Measurements from ENCODE around the gene PDZRN4.
"Not testable (repeated sequence)": the region's sequence is repeated elsewhere in the genome, so short reads cannot be mapped to it uniquely, and the experiment has no call there.

The PDZRN4 gene

DNA sequence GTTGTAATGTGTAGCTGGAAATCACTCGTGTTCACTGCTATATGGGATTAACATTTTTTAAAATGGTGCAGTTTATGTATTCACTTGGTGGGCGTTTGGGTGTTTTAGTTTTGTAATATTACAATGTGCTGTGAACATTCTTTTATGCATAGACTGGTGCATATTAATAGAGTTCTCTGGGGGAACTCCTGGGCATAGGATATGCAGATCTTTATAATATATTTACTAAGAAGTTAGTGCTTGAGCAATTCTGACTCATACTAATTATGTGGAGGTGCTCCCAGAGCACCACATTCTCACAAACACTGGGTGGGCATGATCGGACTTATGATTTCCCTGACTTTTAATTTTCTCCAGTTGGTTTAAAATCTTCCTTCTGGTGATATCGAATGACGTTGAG lies 342.3 kb downstream of the PDZRN4 start:
- no peak overlapping the region for H3K4me3 ChIP-seq (ENCODE audit: low read depth, low read length)
- H3K27me3 ChIP-seq (ENCODE audit: control insufficient read depth, insufficient read depth, low read length) = no peaks in the 10 kb centered on the region
- H3K36me3 ChIP-seq (ENCODE audit: control insufficient read depth, insufficient read depth, low read length) = no peaks in the 10 kb centered on the region
- no peaks in the 10 kb centered on the region for H3K4me1 ChIP-seq (ENCODE audit: control insufficient read depth, insufficient read depth, low read length)
- H3K9me3 ChIP-seq (ENCODE audit: control insufficient read depth, insufficient read depth, low read depth, low read length) = no peaks in the 10 kb centered on the region
- no peak overlapping the region for H3K27ac ChIP-seq (ENCODE audit: low read depth, low read length)
- no peak overlapping the region for H3K9ac ChIP-seq (ENCODE audit: low read length)

DNA sequence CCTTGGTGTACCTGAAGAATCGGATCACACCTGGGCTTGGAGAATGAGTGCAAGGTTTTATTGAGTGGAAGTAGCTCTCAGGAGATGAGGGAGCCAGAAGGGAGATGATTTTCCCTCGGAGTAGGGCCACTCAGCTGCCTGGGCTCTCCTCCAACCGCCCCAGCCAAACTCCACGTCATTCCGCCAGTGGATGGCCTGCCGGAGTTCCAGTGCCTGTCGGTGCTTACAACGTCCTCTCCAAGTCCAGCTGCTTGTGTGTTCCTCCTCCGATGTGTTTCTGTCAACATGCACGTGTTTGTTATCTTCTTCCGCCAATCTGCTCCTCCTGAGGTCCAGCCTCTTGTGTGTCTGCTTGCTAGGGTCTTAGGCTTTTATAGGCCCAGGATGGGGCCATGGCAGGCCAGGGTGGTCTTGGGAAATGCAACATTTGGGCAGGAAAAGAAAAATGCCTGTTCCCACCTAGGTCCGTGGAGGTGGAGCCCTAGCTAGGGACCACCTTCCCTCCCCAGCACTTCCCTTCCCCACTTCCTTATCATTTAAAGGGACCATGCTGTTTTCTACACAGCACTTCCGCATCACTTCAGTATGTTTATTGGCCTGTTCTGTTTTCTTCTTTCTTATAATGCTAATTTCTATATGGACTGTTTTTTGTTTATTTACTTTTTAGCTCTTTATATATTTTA lies 343.2 kb downstream of the PDZRN4 start:
- Histone ChIP-seq H3K36me3 (ENCODE audit: control insufficient read depth, insufficient read depth, low read length) (no peaks in the 10 kb centered on the region), H3K27ac (ENCODE audit: low read depth, low read length) (no peak overlapping the region), H3K9me3 (ENCODE audit: control insufficient read depth, insufficient read depth, low read depth, low read length) (no peaks in the 10 kb centered on the region), H3K4me1 (ENCODE audit: control insufficient read depth, insufficient read depth, low read length) (no peaks in the 10 kb centered on the region), H3K4me3 (ENCODE audit: low read depth, low read length) (no peak overlapping the region), H3K9ac (ENCODE audit: low read length) (no peak overlapping the region), H3K27me3 (ENCODE audit: control insufficient read depth, insufficient read depth, low read length) (no peaks in the 10 kb centered on the region)

DNA sequence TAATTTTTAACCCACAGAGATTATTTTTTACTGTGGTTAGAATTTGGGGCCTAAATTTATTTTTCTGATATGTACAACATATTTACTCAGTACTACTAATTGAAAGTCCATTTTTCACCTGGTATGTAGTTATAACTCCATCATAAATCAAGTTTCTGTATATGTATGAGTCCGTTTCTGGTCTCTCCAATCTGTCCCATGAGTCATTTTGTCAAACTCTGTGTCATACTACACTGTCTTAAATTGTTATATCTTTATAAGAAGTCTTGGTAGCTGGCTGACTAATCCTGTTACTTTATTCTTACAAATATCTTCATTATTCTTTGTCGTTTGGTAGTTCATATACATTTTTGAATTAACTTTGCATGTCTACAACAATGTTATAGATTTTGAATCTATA lies 344.0 kb downstream of the PDZRN4 start:
- Histone ChIP-seq H3K27ac (ENCODE audit: low read depth, low read length) (no peak overlapping the region), H3K4me1 (ENCODE audit: control insufficient read depth, insufficient read depth, low read length) (no peaks in the 10 kb centered on the region), H3K36me3 (ENCODE audit: control insufficient read depth, insufficient read depth, low read length) (no peaks in the 10 kb centered on the region), H3K9ac (ENCODE audit: low read length) (no peak overlapping the region), H3K9me3 (ENCODE audit: control insufficient read depth, insufficient read depth, low read depth, low read length) (no peaks in the 10 kb centered on the region), H3K4me3 (ENCODE audit: low read depth, low read length) (no peak overlapping the region), H3K27me3 (ENCODE audit: control insufficient read depth, insufficient read depth, low read length) (no peaks in the 10 kb centered on the region)

DNA sequence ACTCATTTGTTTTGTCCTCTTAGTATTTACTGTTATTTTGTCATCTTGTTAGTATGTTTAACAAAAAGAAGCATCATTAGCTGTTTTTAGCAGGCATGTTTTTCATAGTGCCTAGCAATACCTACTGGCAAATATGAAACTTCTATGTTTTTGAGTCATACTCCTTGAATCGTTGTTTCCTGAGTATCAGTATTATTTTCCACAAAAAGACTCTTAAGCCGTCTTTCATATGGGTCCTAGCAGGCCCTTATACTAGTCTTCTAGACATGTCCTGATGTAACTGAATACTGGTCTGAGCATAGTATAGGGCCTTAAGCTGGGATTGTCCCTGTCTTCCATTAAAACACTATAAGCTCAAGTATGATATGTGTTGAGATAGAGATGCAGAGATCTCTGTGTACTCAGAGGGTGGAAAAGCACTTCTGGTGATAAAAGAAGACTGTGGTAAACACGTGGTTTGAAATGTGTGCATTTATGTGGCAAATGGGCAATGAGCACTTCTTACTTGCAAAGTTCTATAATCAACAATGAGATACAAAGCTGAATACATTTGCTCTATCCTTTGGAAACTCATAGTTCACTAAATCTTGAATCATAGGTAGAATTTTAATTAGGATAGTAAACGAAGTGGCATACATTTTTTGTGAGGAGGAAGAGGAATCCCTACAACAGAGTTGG lies 348.8 kb downstream of the PDZRN4 start:
- H3K27ac ChIP-seq (ENCODE audit: low read depth, low read length) = no peak overlapping the region
- no peak overlapping the region for H3K4me3 ChIP-seq (ENCODE audit: low read depth, low read length)
- no peaks in the 10 kb centered on the region for H3K4me1 ChIP-seq (ENCODE audit: control insufficient read depth, insufficient read depth, low read length)
- no peaks in the 10 kb centered on the region for H3K36me3 ChIP-seq (ENCODE audit: control insufficient read depth, insufficient read depth, low read length)
- H3K9ac ChIP-seq (ENCODE audit: low read length) = no peak overlapping the region
- H3K9me3 ChIP-seq (ENCODE audit: control insufficient read depth, insufficient read depth, low read depth, low read length) = no peaks in the 10 kb centered on the region
- no peaks in the 10 kb centered on the region for H3K27me3 ChIP-seq (ENCODE audit: control insufficient read depth, insufficient read depth, low read length)

DNA sequence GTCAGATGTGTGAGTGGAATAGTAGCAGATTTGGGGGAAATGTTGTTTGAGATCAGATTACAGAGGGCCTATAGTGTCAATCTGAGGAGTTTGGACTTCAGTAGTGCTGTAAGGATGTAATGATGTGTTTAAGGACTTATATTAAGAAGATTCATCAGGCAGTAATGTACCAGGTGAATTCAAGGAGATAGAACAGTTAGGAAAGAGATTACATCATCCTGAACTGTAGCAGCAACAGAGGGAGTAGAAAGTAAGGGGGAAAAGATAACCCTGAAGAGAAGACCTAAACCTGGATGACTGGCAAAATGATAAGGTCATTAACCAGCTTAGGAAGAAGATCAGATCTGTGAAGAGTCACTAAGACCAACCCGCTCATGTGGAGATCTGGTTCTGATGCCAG lies 349.4 kb downstream of the PDZRN4 start:
- no peak overlapping the region for H3K4me3 ChIP-seq (ENCODE audit: low read depth, low read length)
- H3K27me3 ChIP-seq (ENCODE audit: control insufficient read depth, insufficient read depth, low read length) = no peaks in the 10 kb centered on the region
- no peaks in the 10 kb centered on the region for H3K9me3 ChIP-seq (ENCODE audit: control insufficient read depth, insufficient read depth, low read depth, low read length)
- no peaks in the 10 kb centered on the region for H3K4me1 ChIP-seq (ENCODE audit: control insufficient read depth, insufficient read depth, low read length)
- no peak overlapping the region for H3K9ac ChIP-seq (ENCODE audit: low read length)
- H3K27ac ChIP-seq (ENCODE audit: low read depth, low read length) = no peak overlapping the region
- H3K36me3 ChIP-seq (ENCODE audit: control insufficient read depth, insufficient read depth, low read length) = no peaks in the 10 kb centered on the region

DNA sequence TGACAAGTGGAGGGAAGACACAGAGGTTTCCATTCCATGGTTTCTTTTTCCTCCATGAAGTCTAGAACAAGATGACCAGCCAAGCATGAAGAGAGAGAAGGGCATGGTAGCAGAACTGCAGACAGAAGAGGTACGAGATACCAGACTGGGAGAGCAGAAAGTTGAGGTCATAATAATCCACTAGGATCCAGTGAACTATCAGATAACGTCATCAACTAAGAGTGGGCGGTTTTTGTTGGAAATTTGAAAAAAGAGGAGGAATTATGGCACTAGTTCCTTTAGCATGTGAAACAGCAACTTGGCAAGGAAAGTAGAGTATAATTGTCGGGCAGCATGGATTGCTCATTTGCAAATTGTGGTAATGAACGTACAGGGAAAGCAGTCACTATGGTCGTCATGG lies 357.6 kb downstream of the PDZRN4 start:
- H3K9me3 ChIP-seq (ENCODE audit: control insufficient read depth, insufficient read depth, low read depth, low read length) = no peaks in the 10 kb centered on the region
- no peaks in the 10 kb centered on the region for H3K36me3 ChIP-seq (ENCODE audit: control insufficient read depth, insufficient read depth, low read length)
- H3K27me3 ChIP-seq (ENCODE audit: control insufficient read depth, insufficient read depth, low read length) = no peaks in the 10 kb centered on the region
- no peak overlapping the region for H3K9ac ChIP-seq (ENCODE audit: low read length)
- H3K27ac ChIP-seq (ENCODE audit: low read depth, low read length) = no peak overlapping the region
- no peak overlapping the region for H3K4me3 ChIP-seq (ENCODE audit: low read depth, low read length)
- no peaks in the 10 kb centered on the region for H3K4me1 ChIP-seq (ENCODE audit: control insufficient read depth, insufficient read depth, low read length)

DNA sequence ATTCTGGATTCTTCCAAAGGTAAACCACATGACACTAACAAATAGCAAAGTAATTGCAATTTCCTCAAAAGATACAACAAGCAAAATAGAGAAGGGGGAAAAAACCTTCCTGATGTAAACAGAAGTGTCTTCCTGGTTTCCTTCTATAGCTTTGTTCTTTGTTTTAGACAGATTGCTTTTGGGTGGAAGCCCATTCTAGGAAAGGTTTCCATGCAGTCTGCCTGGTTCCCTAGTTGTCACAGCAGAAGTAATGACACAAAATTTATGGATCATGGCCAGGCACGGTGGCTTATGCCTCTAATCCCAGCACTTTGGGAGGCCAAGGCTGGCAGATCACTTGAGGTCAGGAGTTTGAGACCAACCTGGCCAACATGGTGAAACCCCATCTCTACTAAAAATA lies 359.0 kb downstream of the PDZRN4 start:
- not testable (repeated sequence) for H3K27me3 ChIP-seq (ENCODE audit: control insufficient read depth, insufficient read depth, low read length); H3K4me1 ChIP-seq (ENCODE audit: control insufficient read depth, insufficient read depth, low read length); H3K9me3 ChIP-seq (ENCODE audit: control insufficient read depth, insufficient read depth, low read depth, low read length); H3K9ac ChIP-seq (ENCODE audit: low read length); H3K27ac ChIP-seq (ENCODE audit: low read depth, low read length); H3K36me3 ChIP-seq (ENCODE audit: control insufficient read depth, insufficient read depth, low read length); H3K4me3 ChIP-seq (ENCODE audit: low read depth, low read length)

DNA sequence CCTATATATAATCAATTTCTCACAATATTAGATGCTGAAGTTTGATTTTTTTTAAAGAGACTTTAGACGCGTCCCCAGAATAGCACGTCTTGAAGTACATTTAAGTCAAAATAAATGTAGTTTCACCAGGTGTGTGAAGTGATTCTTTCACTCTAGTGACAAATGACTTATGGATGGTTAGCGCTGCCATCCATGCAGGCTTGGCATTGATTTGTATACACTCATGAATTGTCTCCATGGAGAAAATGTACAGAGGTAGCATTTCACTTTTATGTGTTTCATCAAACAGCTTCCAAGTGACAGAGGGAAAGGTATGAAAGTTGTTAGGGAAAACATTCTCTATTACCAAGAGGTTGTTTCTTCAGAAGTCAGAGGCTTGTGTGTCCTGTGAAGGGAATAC lies 360.8 kb downstream of the PDZRN4 start:
- Histone ChIP-seq H3K4me1 (ENCODE audit: control insufficient read depth, insufficient read depth, low read length) (no peaks in the 10 kb centered on the region), H3K36me3 (ENCODE audit: control insufficient read depth, insufficient read depth, low read length) (no peaks in the 10 kb centered on the region), H3K9me3 (ENCODE audit: control insufficient read depth, insufficient read depth, low read depth, low read length) (no peaks in the 10 kb centered on the region), H3K4me3 (ENCODE audit: low read depth, low read length) (no peak overlapping the region), H3K27ac (ENCODE audit: low read depth, low read length) (no peak overlapping the region), H3K27me3 (ENCODE audit: control insufficient read depth, insufficient read depth, low read length) (no peaks in the 10 kb centered on the region), H3K9ac (ENCODE audit: low read length) (no peak overlapping the region)

DNA sequence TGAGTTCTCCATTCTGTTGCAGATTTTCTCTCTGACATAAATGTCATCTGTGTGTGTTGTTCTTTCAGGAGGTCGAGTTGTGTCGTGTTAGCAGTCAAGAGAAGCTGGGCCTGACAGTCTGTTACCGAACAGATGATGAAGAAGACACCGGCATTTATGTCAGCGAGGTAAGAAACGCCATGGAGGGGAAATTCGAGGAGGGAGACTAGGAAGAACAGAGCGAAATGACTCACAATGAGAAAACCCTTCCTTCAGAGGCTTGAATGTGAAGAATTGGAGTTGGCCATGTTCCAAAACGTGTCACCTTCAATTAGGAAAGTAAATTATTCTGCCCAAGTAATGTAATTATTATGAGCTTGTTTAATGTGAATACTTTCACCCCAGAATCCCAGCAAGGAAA lies 364.5 kb downstream of the PDZRN4 start:
- no peak overlapping the region for H3K27ac ChIP-seq (ENCODE audit: low read depth, low read length)
- no peaks in the 10 kb centered on the region for H3K4me1 ChIP-seq (ENCODE audit: control insufficient read depth, insufficient read depth, low read length)
- no peaks in the 10 kb centered on the region for H3K27me3 ChIP-seq (ENCODE audit: control insufficient read depth, insufficient read depth, low read length)
- no peaks in the 10 kb centered on the region for H3K9me3 ChIP-seq (ENCODE audit: control insufficient read depth, insufficient read depth, low read depth, low read length)
- no peaks in the 10 kb centered on the region for H3K36me3 ChIP-seq (ENCODE audit: control insufficient read depth, insufficient read depth, low read length)
- H3K4me3 ChIP-seq (ENCODE audit: low read depth, low read length) = no peak overlapping the region
- no peak overlapping the region for H3K9ac ChIP-seq (ENCODE audit: low read length)

DNA sequence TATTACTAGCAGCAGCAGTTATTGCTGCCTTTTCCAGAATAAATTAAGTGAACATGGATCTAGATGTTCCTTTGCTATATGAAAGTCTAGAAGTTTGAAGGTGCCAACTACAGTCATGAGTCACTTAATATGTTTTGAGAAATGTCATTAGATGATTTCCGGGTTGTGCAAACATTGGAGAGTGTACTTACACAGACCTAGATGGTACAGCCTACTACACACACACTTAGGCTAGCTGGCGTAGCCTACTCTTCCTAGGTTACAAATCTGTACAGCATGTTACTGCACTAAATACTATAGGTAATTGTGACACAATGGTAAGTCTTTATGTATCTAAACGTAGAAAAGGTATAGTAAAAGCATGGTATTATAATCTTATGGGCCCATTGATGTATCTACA lies 368.1 kb downstream of the PDZRN4 start:
- Histone ChIP-seq H3K27ac (ENCODE audit: low read depth, low read length) (no peak overlapping the region), H3K9me3 (ENCODE audit: control insufficient read depth, insufficient read depth, low read depth, low read length) (no peaks in the 10 kb centered on the region), H3K4me3 (ENCODE audit: low read depth, low read length) (no peak overlapping the region), H3K4me1 (ENCODE audit: control insufficient read depth, insufficient read depth, low read length) (no peaks in the 10 kb centered on the region; the same call in 1 of the 2 replicates), H3K27me3 (ENCODE audit: control insufficient read depth, insufficient read depth, low read length) (no peaks in the 10 kb centered on the region), H3K36me3 (ENCODE audit: control insufficient read depth, insufficient read depth, low read length) (no peaks in the 10 kb centered on the region), H3K9ac (ENCODE audit: low read length) (no peak overlapping the region)

DNA sequence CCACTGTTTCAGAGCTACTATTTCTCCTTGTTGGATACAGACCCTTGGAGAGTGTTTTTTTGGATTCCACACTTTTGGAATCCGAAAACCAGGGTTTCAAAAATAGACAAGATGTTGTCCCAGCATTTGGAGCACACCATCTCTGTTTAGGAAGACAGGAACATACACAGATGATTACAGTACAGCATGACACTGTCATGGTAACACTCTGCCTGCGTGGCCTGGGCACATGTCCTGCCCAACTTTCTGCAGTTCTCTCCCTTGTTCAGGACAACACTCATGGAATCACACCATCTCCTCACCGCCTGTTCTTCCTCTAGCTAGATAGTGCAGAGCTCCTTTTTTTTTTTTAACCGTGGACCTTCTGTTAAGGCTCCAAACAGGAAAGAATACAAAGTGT lies 369.2 kb downstream of the PDZRN4 start:
- Histone ChIP-seq H3K9ac (ENCODE audit: low read length) (no peak overlapping the region), H3K27me3 (ENCODE audit: control insufficient read depth, insufficient read depth, low read length) (no peaks in the 10 kb centered on the region), H3K4me3 (ENCODE audit: low read depth, low read length) (no peak overlapping the region), H3K27ac (ENCODE audit: low read depth, low read length) (no peak overlapping the region), H3K4me1 (ENCODE audit: control insufficient read depth, insufficient read depth, low read length) (no peaks in the 10 kb centered on the region; the same call in 1 of the 2 replicates), H3K9me3 (ENCODE audit: control insufficient read depth, insufficient read depth, low read depth, low read length) (no peaks in the 10 kb centered on the region), H3K36me3 (ENCODE audit: control insufficient read depth, insufficient read depth, low read length) (no peaks in the 10 kb centered on the region)

Data from HUES6 (cell line).